Natural killer cell (primary cell): ENCODE measurements around the gene RICTOR. TPM values are rescaled to one million over a fixed set of nuclear protein-coding genes. Genes with fewer than 3 reads are reported as not detected.
"Not testable (repeated sequence)": the region's sequence is repeated elsewhere in the genome, so short reads cannot be mapped to it uniquely, and the experiment has no call there.

Experiments
- ATAC-seq, 3 donors: fragments of 150-1000 bp in 2 of 3; fragments of 200-7000 bp in 1 of 3; cut with Tn5 transposase; 1 replicate in 1 of 3; 2 replicates in 2 of 3; pipeline ENCODE4 v1.10.0; 2021; ENCODE audit warnings: mild to moderate bottlenecking in 2 of 3, moderate library complexity in 2 of 3
- DNase-seq, 2 donors: peaks; one replicate each; pipeline versions ENCODE4 v3.0.0 to v3.0.0-alpha.2; 2013 to 2021; ENCODE audit warnings: mixed read lengths in 1 of 2
- H3K27ac ChIP-seq: one replicate; pipeline ENCODE4 v1.5.1; 2013; ENCODE audit warnings: mild to moderate bottlenecking, low read length
- H3K27me3 ChIP-seq: one replicate; pipeline ENCODE4 v1.6.1; 2013; ENCODE audit warnings: low read length; ENCODE audit not compliant: control insufficient read depth, insufficient read depth
- H3K36me3 ChIP-seq: one replicate; pipeline ENCODE4 v1.6.1; 2013; ENCODE audit warnings: low read length; ENCODE audit not compliant: control insufficient read depth, insufficient read depth
- H3K4me1 ChIP-seq: one replicate; pipeline ENCODE4 v1.6.1; 2013; ENCODE audit warnings: low read length; ENCODE audit not compliant: control insufficient read depth, insufficient read depth
- H3K4me3 ChIP-seq: one replicate; pipeline ENCODE4 v1.5.1; 2013; ENCODE audit warnings: low read length
- H3K9me3 ChIP-seq: one replicate; pipeline ENCODE4 v1.6.1; 2013; ENCODE audit warnings: low read length; ENCODE audit not compliant: control insufficient read depth, insufficient read depth
- H3K27ac Mint-ChIP-seq, 2 donors: one replicate each; pipeline ENCODE4 v1.8.0; 2022; ENCODE audit warnings: mild to moderate bottlenecking in 2 of 2, mixed read lengths in 2 of 2, moderate library complexity in 1 of 2
- H3K27me3 Mint-ChIP-seq, 2 donors: one replicate each; pipeline ENCODE4 v1.8.0; 2022; ENCODE audit warnings: low read depth in 2 of 2, mixed read lengths in 2 of 2
- H3K36me3 Mint-ChIP-seq: one replicate; pipeline ENCODE4 v1.8.0; 2022; ENCODE audit warnings: mixed read lengths
- H3K4me1 Mint-ChIP-seq, 2 donors: one replicate each; pipeline ENCODE4 v1.8.0; 2022; ENCODE audit warnings: mixed read lengths in 2 of 2
- H3K4me3 Mint-ChIP-seq: one replicate; pipeline ENCODE4 v1.8.0; 2022; ENCODE audit warnings: mild to moderate bottlenecking, moderate library complexity, mixed read lengths
- H3K9me3 Mint-ChIP-seq, 2 donors: one replicate each; pipeline ENCODE4 v1.8.0; 2022; ENCODE audit warnings: mixed read lengths in 2 of 2
- WGBS: methylation state at CpG from one replicate; pipeline ENCODE4 v1.1.7; 2013; ENCODE audit warnings: missing lambda C conversion rate; ENCODE audit not compliant: insufficient coverage; 5-methylcytosine and 5-hydroxymethylcytosine counted together
- intact Hi-C: fragments of 100-400 bp; cut with micrococcal nuclease; formaldehyde crosslinking; loops from one replicate; pipeline ENCODE4 v1.14.2; 2022
- total RNA-seq, 4 donors: library from RNA; stranded (reverse); fragments of 120-200 nt in 1 of 4; gene quantifications; one replicate each; pipeline versions ENCODE4 v1.2.3 to v1.2.4, GENCODE V29; 2013 to 2022
- TF ChIP-seq, protein P1 (sequence below): fragments of 200-600 bp; IDR thresholded peaks from one replicate; pipeline ENCODE4 v1.8.0; 2022; ENCODE audit warnings: antibody characterized with exemption

Gene RICTOR
- total RNA-seq, 3 donors from 2014 or later (not counting 1 experiment from before 2014, with no cell fraction given), result 103 to 105 (median 103) TPM

DNA sequence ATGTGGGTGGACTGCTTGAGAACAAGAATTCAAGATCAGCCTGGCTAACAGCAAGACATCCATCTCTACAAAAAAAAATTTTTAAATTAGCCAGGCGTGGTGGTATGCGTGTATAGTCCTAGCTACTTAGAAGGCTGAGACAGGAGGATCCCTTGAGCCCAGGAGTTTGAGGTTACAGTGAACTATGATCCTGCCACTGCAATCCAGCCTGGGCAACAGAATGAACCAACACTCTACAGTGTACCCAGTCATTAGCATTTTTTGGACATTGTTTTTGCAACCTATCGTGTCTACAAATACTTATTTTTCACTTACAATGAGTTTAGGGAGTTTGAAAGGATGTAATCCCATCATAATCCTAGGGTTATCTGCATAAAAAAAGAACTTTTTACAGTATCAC lies 22.1 kb downstream of the RICTOR start:
- DNase-seq (no peak), ATAC-seq (no peak)
- no peaks in the 10 kb centered on the region for H3K27me3 Mint-ChIP-seq
- Histone ChIP-seq H3K4me3 (no peak overlapping the region), H3K27me3 (no peaks in the 10 kb centered on the region), H3K36me3 (peaks cover 8% of the 10 kb centered on the region), H3K27ac (no peak overlapping the region), H3K9me3 (no peaks in the 10 kb centered on the region), H3K4me1 (no peaks in the 10 kb centered on the region)
- H3K4me3 Mint-ChIP-seq, result no peak overlapping the region
- TF ChIP-seq, protein P1, sequence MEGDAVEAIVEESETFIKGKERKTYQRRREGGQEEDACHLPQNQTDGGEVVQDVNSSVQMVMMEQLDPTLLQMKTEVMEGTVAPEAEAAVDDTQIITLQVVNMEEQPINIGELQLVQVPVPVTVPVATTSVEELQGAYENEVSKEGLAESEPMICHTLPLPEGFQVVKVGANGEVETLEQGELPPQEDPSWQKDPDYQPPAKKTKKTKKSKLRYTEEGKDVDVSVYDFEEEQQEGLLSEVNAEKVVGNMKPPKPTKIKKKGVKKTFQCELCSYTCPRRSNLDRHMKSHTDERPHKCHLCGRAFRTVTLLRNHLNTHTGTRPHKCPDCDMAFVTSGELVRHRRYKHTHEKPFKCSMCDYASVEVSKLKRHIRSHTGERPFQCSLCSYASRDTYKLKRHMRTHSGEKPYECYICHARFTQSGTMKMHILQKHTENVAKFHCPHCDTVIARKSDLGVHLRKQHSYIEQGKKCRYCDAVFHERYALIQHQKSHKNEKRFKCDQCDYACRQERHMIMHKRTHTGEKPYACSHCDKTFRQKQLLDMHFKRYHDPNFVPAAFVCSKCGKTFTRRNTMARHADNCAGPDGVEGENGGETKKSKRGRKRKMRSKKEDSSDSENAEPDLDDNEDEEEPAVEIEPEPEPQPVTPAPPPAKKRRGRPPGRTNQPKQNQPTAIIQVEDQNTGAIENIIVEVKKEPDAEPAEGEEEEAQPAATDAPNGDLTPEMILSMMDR, result no peak
- H3K9me3 Mint-ChIP-seq, result no peaks in the 10 kb centered on the region
- peak overlapping the region in 1 of 2 donors; percentile 20 for H3K27ac Mint-ChIP-seq
- H3K36me3 Mint-ChIP-seq, result no peaks in the 10 kb centered on the region
- H3K4me1 Mint-ChIP-seq, result peaks cover 49 to 53% of the 10 kb centered on the region in 2 donors
- intact Hi-C loops, result no loop called here
- WGBS, result 95% methylated on average over 2 of the region's 3 CpGs

DNA sequence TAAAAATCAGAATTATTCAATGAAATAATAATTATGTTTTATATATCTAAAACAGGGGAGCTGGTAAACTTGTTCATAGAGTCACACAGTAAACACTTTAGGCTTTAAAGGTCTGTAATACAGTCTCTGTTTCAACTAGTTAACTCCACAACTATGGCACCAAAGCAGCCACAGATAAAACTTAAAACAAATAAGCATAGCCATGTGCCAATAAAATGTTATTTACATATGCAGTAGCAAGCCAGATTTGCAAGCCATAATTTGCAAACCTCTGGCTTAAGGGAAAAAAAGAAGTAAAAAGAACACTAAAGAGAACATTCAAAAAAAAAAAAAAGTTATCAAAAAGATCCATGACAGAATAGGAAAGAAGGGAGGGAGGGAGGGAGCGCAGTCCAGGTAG lies 24.9 kb downstream of the RICTOR start:
- no peaks in the 10 kb centered on the region for H3K9me3 ChIP-seq
- intact Hi-C loops, result no loop called here
- TF ChIP-seq, protein P1, result no peak
- Mint-ChIP-seq H3K36me3 (no peaks in the 10 kb centered on the region), H3K27ac (peak overlapping the region; percentile 70 to 73), H3K4me3 (no peak overlapping the region), H3K27me3 (no peaks in the 10 kb centered on the region), H3K9me3 (no peaks in the 10 kb centered on the region), H3K4me1 (peaks cover 39 to 49% of the 10 kb centered on the region in 2 donors)
- ATAC-seq, result no peak
- no peak overlapping the region for H3K4me3 ChIP-seq
- H3K27me3 ChIP-seq, result no peaks in the 10 kb centered on the region
- no peak overlapping the region for H3K27ac ChIP-seq
- no CpG with 5 or more reads among the region's 1 CpG for WGBS
- H3K36me3 ChIP-seq, result no peaks in the 10 kb centered on the region
- no peak for DNase-seq
- no peaks in the 10 kb centered on the region for H3K4me1 ChIP-seq

DNA sequence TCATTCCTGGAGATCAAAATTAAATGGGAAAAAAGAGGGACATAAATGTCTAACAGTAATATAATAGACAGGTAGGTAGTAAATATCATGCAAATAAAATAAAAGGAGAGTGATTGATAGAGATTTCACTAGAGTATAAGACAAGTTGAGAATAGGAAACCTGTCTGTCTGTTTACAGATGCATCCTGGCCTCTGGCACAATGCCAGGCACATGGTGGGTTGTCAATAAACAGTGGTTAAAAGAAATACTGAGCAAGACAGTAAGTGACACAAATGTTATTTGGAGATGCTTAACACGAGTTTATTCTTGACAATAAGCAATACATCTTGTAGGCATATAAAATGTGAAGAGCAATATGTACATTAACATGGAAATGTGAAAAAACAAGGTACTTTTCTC lies 33.3 kb downstream of the RICTOR start:
- no peaks in the 10 kb centered on the region for H3K36me3 Mint-ChIP-seq
- H3K27me3 Mint-ChIP-seq, result no peaks in the 10 kb centered on the region
- no peaks in the 10 kb centered on the region for H3K27me3 ChIP-seq
- DNase-seq (peak in 1 of 2 donors; percentile 40), ATAC-seq (no peak)
- H3K9me3 ChIP-seq, result no peaks in the 10 kb centered on the region
- no peak overlapping the region for H3K4me3 ChIP-seq
- WGBS, result no CpG with 5 or more reads among the region's 1 CpG
- H3K9me3 Mint-ChIP-seq, result no peaks in the 10 kb centered on the region
- TF ChIP-seq, protein P1, result no peak
- H3K4me1 ChIP-seq, result no peaks in the 10 kb centered on the region
- H3K4me1 Mint-ChIP-seq, result peaks cover 59 to 60% of the 10 kb centered on the region in 2 donors
- H3K27ac ChIP-seq, result no peak overlapping the region
- intact Hi-C loops, result no loop called here
- peak overlapping the region; percentile 34 to 60 for H3K27ac Mint-ChIP-seq
- H3K4me3 Mint-ChIP-seq, result no peak overlapping the region
- no peaks in the 10 kb centered on the region for H3K36me3 ChIP-seq

DNA sequence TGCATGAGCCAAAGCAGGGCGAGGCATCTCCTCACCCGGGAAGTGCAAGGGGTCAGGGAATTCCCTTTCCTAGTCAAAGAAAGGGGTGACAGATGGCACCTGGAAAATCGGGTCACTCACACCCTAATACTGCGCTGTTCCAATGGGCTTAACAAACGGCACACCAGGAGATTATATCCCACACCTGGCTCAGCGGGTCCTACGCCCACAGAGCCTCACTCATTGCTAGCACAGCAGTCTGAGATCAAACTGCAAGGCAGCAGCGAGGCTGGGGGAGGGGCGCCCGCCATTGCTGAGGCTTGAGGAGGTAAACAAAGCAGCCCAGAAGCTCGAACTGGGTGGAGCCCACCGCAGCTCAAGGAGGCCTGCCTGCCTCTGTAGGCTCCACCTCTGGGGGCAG lies 39.7 kb downstream of the RICTOR start:
- intact Hi-C loops, result not testable (repeated sequence)

More for the DNA sequence above, 39.7 kb downstream of the RICTOR start:
- 95% methylated on average over 12 of the region's 12 CpGs for WGBS
- H3K4me1 ChIP-seq, ATAC-seq, H3K4me3 ChIP-seq, H3K36me3 ChIP-seq, H3K27me3 Mint-ChIP-seq, DNase-seq, H3K27me3 ChIP-seq, H3K27ac ChIP-seq, H3K36me3 Mint-ChIP-seq, H3K9me3 ChIP-seq, H3K4me3 Mint-ChIP-seq, H3K9me3 Mint-ChIP-seq: not testable (repeated sequence)
- H3K4me1 Mint-ChIP-seq, result peaks cover 74 to 77% of the 10 kb centered on the region in 2 donors
- H3K27ac Mint-ChIP-seq, result peak overlapping the region in 1 of 2 donors; percentile 64
